Measurements from ENCODE around the gene VWA1.

Gene VWA1

DNA sequence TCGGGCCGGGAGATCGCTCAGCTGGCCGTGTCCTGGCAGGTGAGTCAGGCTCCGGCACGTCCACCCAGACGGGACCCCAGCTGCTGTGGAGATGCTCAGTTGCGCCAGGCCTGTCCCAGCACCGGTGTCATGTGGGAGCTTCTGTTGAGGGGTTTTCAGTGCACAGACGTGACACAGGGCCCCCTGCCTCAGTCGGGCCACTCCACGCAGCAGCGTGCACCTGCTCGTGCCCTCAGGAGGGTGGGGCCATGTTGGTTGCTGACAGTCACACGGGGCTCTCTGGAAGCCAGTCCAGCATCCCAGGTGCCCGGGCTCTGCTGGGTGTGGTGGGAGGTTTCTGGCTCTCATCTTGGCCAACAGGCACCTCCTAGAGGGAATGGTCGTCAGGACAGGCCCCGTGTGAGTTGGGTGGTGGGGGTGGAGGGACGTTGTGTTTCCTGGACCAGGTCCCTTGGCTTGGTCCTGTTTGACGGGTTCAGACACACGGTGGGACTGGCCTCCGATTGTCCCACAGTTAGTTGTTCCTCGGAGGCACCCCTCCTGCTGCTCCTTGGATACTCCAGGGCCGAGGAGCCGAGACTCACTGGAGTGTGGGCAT, 55.2 kb downstream of the VWA1 start:
- DNase-seq = no peak

DNA sequence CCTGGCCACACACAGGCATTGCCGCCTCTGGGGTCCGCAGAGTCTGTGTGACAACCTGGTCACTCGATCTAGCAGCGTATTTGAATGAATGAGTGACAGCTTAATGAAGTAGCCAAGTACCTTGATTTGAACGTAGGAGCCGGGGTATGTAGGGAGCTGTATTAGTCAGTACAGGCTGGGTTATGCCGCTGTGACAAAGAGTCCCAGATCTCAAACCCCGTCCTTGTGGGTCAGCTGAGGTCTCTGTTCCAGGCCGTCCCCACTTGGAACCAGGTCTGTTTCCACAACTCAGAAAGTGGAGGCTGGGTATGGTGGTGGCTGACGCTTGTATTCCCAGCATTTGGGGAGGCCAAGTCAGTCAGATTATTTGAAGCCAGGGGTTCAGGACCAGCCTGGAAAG, 56.1 kb downstream of the VWA1 start:
- no peak for DNase-seq

Data from DMS79 (cell line).